RWPE2 (cell line): ENCODE data around the gene USP7.
"Not testable (repeated sequence)": the region's sequence is repeated elsewhere in the genome, so short reads cannot be mapped to it uniquely, and the experiment has no call there.

Source experiments
- ATAC-seq: fragments of 200-7000 bp; cut with Tn5 transposase; 3 replicates; pipeline ENCODE4 v1.9.1; 2021; ENCODE audit warnings: low read depth
- DNase-seq: peaks from one replicate; pipeline ENCODE4 v3.0.0-alpha.2; 2020; ENCODE audit warnings: low spot score
- H3K27ac ChIP-seq: fragments of 450-650 bp; 2 replicates; pipeline ENCODE4 v1.5.1; 2017; ENCODE audit warnings: mild to moderate bottlenecking; ENCODE audit not compliant: poor library complexity, severe bottlenecking
- H3K27me3 ChIP-seq: fragments of 250-450 bp; sonication (Bioruptor Pico); 2 replicates; pipeline ENCODE4 v1.5.1; 2021; ENCODE audit warnings: mild to moderate bottlenecking, moderate library complexity; ENCODE audit not compliant: insufficient read depth, poor library complexity, severe bottlenecking
- H3K36me3 ChIP-seq: fragments of 250-450 bp; sonication (Bioruptor Pico); 2 replicates; pipeline ENCODE4 v1.5.1; 2020; ENCODE audit warnings: low read depth, mild to moderate bottlenecking, moderate library complexity
- H3K4me1 ChIP-seq: fragments of 250-450 bp; sonication (Bioruptor Pico); 2 replicates; pipeline ENCODE4 v1.5.1; 2021; ENCODE audit warnings: mild to moderate bottlenecking, moderate library complexity; ENCODE audit not compliant: insufficient read depth, poor library complexity, severe bottlenecking
- H3K4me3 ChIP-seq: fragments of 250-450 bp; sonication (Bioruptor Pico); 2 replicates; pipeline ENCODE4 v1.5.1; 2021; ENCODE audit warnings: mild to moderate bottlenecking, moderate library complexity; ENCODE audit not compliant: severe bottlenecking
- H3K9me3 ChIP-seq: fragments of 250-450 bp; sonication (Bioruptor Pico); 2 replicates; pipeline ENCODE4 v1.5.1; 2021; ENCODE audit warnings: mild to moderate bottlenecking, moderate library complexity; ENCODE audit not compliant: severe bottlenecking
- TF ChIP-seq, protein P1 (sequence below): fragments of 450-650 bp; IDR thresholded peaks from one replicate; pipeline ENCODE4 v1.5.1; 2017; ENCODE audit warnings: mild to moderate bottlenecking, moderate library complexity; ENCODE audit not compliant: poor library complexity, severe bottlenecking

Gene USP7

GRCh38 chr16:8872967-8873865 is 90.5 kb downstream of the USP7 start:
- H3K36me3 ChIP-seq, result no peaks in the 10 kb centered on the region
- DNase-seq (no peak), ATAC-seq (no peak)
- H3K27ac ChIP-seq, result no peak overlapping the region
- H3K27me3 ChIP-seq, result no peaks in the 10 kb centered on the region
- TF ChIP-seq, protein P1, sequence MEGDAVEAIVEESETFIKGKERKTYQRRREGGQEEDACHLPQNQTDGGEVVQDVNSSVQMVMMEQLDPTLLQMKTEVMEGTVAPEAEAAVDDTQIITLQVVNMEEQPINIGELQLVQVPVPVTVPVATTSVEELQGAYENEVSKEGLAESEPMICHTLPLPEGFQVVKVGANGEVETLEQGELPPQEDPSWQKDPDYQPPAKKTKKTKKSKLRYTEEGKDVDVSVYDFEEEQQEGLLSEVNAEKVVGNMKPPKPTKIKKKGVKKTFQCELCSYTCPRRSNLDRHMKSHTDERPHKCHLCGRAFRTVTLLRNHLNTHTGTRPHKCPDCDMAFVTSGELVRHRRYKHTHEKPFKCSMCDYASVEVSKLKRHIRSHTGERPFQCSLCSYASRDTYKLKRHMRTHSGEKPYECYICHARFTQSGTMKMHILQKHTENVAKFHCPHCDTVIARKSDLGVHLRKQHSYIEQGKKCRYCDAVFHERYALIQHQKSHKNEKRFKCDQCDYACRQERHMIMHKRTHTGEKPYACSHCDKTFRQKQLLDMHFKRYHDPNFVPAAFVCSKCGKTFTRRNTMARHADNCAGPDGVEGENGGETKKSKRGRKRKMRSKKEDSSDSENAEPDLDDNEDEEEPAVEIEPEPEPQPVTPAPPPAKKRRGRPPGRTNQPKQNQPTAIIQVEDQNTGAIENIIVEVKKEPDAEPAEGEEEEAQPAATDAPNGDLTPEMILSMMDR, result peak; percentile 41
- no peak overlapping the region for H3K4me3 ChIP-seq
- H3K9me3 ChIP-seq, result no peaks in the 10 kb centered on the region
- H3K4me1 ChIP-seq, result peaks cover 15% of the 10 kb centered on the region

- Histone ChIP-seq H3K27ac (peak overlapping the region; percentile 77), H3K4me1 (peaks cover 11% of the 10 kb centered on the region), H3K4me3 (no peak overlapping the region), H3K27me3 (no peaks in the 10 kb centered on the region), H3K9me3 (no peaks in the 10 kb centered on the region), H3K36me3 (no peaks in the 10 kb centered on the region)
- ATAC-seq, result no peak
- DNase-seq, result no peak
- TF ChIP-seq, protein P1, result no peak
These were observed 91.6 kb downstream of the USP7 start for GRCh38 chr16:8872071-8872470.

DNA sequence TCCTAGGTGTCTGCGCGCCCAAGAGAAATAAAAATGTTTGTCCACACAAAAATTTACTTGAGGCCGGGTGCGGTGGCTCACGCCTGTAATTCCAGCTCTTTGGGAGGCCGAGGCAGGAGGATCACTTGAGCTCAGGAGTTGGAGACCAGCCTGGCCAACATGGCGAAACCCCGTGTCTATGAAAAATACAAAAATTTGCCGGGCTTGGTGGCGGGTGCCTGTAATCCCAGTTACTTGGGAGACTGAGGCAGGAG is 93.8 kb downstream of the USP7 start:
- not testable (repeated sequence) for H3K9me3 ChIP-seq, H3K27me3 ChIP-seq, H3K4me3 ChIP-seq, DNase-seq, ATAC-seq
- peak overlapping the region; percentile 77 for H3K27ac ChIP-seq
- H3K36me3 ChIP-seq, result peaks cover 14% of the 10 kb centered on the region
- H3K4me1 ChIP-seq, result peaks cover 21% of the 10 kb centered on the region

GRCh38 chr16:8869212-8869987 is 94.3 kb downstream of the USP7 start:
- DNase-seq (no peak), ATAC-seq (no peak)
- Histone ChIP-seq H3K27ac (peak overlapping the region; percentile 77), H3K27me3 (no peaks in the 10 kb centered on the region), H3K9me3 (no peaks in the 10 kb centered on the region), H3K4me1 (peaks cover 24% of the 10 kb centered on the region), H3K36me3 (peaks cover 17% of the 10 kb centered on the region), H3K4me3 (peak overlapping the region; percentile 94)
- TF ChIP-seq, protein P1, result no peak

DNA sequence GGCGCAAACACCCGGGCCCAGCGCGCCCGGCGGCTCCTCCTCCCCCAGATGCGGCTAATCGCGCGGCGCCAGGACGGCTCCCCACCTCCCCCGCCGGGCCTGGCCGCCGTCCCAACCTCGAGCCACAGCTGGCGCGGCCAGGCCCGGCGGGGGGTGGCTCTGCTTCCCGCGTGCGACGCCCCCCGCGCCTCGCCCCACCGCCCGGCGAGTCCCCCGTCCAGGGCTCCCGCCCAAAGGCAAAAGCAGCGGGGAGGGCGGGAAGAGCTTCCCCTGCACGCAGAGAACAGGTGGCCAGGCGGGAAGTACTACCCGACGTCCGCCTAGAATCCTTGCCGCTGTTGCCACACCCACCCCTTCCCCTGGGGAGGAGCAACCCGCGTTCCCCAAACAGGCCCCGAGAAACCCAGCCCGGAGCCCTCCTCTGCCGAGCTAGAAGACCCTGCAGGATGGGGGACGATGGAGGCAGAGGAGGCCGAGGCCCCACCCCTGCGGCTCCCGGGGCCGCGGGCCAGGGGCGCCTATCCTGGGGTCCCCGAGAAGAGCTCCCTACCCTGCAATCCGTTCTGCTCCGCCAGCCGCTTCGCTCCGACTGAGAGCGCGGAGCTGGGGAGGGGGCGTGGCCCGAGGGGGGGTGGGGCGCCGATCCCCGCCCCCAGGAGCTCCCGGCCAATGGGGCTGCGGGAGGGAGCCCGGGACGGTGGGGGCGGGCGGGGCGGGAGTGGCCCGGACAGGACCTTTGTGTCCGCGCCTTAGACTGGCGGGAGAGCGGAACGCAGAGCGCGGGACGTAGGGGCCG is 95.1 kb downstream of the USP7 start, which contains the start of gene CARHSP1:
CARHSP1 (minus strand) TSS at position 591 of the 796 bp plus-strand sequence. CDS start 9,678 bp downstream, outside the sequence.
- H3K4me1 ChIP-seq, result peaks cover 24% of the 10 kb centered on the region

More for the DNA sequence above, 95.1 kb downstream of the USP7 start, which contains the start of gene CARHSP1:
- DNase-seq (peak; percentile 88), ATAC-seq (peak; percentile 67)
- Histone ChIP-seq H3K4me3 (peak within 1 kb of the TSS; percentile 94), H3K36me3 (peaks cover 23% of the 10 kb centered on the region), H3K9me3 (no peaks in the 10 kb centered on the region), H3K27me3 (no peaks in the 10 kb centered on the region), H3K27ac (peak within 1 kb of the TSS; percentile 77)
- TF ChIP-seq, protein P1, result no peak
